Hindlimb muscle (tissue), 1 donor: ENCODE results near the gene CENPX. TPM values are rescaled to one million over a fixed set of nuclear protein-coding genes. Genes with fewer than 3 reads are reported as not detected.

Source experiments
- DNase-seq: peaks from one replicate; pipeline ENCODE4 v3.0.0-alpha.2; 2013
- polyA plus RNA-seq: library from polyadenylated mRNA; unstranded; fragments of 120-200 nt; gene quantifications from one replicate; pipeline ENCODE4 v1.2.1, GENCODE V29; 2013; ENCODE audit not compliant: insufficient read length

The CENPX gene
- polyA plus RNA-seq, 1 donor, result 36.0 TPM

- DNase-seq, result no peak
These were observed 32.6 kb upstream of the CENPX start for GRCh38 chr17:82055023-82055964.

GRCh38 chr17:82054351-82055022 lies 31.8 kb upstream of the CENPX start:
- DNase-seq, result no peak

- no peak for DNase-seq
These were observed 31.0 kb upstream of the CENPX start for GRCh38 chr17:82053556-82054263.

- no peak for DNase-seq
These were observed 30.5 kb upstream of the CENPX start for GRCh38 chr17:82053130-82053529.

- DNase-seq, result no peak
These were observed 30.0 kb upstream of the CENPX start for GRCh38 chr17:82052638-82053059.

- DNase-seq, result peak; percentile 74
These were observed 29.3 kb upstream of the CENPX start, which contains the start of the genes GPS1 and RFNG for GRCh38 chr17:82051776-82052637. Gene GPS1 (plus strand): TSS chr17:82051898. CDS start chr17:82051932, 34 bp downstream. Gene RFNG (minus strand): TSS chr17:82051811. CDS start chr17:82051766, 45 bp downstream.

- DNase-seq, result no peak
These were observed 28.3 kb upstream of the CENPX start for GRCh38 chr17:82050761-82051641.

- no peak for DNase-seq
These were observed 27.6 kb upstream of the CENPX start for GRCh38 chr17:82050152-82050760.

- DNase-seq, result no peak
These were observed 26.9 kb upstream of the CENPX start for GRCh38 chr17:82049521-82049971.

- DNase-seq, result no peak
These were observed 26.4 kb upstream of the CENPX start for GRCh38 chr17:82049106-82049505.

GRCh38 chr17:82048571-82048971 lies 25.9 kb upstream of the CENPX start:
- DNase-seq, result no peak

GRCh38 chr17:82047914-82048570 lies 25.4 kb upstream of the CENPX start:
- DNase-seq, result no peak

- no peak for DNase-seq
These were observed 24.7 kb upstream of the CENPX start for GRCh38 chr17:82047379-82047778.

- DNase-seq, result no peak
These were observed 24.2 kb upstream of the CENPX start for GRCh38 chr17:82046903-82047302.

GRCh38 chr17:82045936-82046484 lies 23.3 kb upstream of the CENPX start:
- no peak for DNase-seq

- DNase-seq, result no peak
These were observed 20.8 kb upstream of the CENPX start for GRCh38 chr17:82043507-82043906.

GRCh38 chr17:82042649-82043048 lies 20.0 kb upstream of the CENPX start:
- DNase-seq, result no peak

- no peak for DNase-seq
These were observed 18.6 kb upstream of the CENPX start for GRCh38 chr17:82041144-82041814.
